ENCODE data around the gene DOHH. TPM values are rescaled to one million over a fixed set of nuclear protein-coding genes. Genes with fewer than 3 reads are reported as not detected.

The DOHH gene
- total and polyA plus RNA-seq, 9 of the 15 experiments (the other 6 are each of a cell fraction or from before 2014, with no cell fraction given) = 0.14 to 47.2 (median 5.1) TPM

DNA sequence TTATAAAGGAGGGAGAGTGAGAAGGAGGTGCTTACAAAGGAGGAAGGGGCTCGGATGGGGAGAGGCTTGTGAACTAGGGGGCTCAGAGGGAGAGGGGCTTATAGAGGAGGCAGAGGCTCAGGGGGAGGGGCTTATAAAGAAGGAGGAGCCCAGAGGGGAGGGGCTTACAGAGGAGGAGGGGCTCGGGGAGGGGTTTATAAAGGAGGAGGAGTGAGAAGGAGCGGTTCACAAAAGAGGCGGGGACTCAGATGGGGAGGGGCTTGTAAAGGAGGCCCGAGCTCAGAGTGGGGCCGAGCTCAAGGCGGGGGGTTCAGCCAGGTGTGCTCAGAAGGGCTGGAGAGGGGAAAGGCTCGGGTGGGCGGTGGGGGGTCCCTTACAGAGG is 20.6 kb downstream of the DOHH start (continued):
- no peak for TF ChIP-seq HDAC6 (IDR thresholded peaks at IDR 0.05; ENCODE audit: low read depth, low read length)
- no peak for TF ChIP-seq ZKSCAN1 (IDR thresholded peaks at IDR 0.05; ENCODE audit: low read depth, low read length)
- TF ChIP-seq TEAD4 (IDR thresholded peaks at IDR 0.05; ENCODE audit: low read length) = no peak
- TF ChIP-seq TEAD4 (CRISPR knock-in tag; IDR thresholded peaks at IDR 0.05; ENCODE audit: borderline replicate concordance) = no peak
- TF ChIP-seq ZNF175 (CRISPR knock-in tag; IDR thresholded peaks at IDR 0.05; ENCODE audit: low read depth) = no peak
- TF ChIP-seq EP300 (IDR thresholded peaks at IDR 0.05; ENCODE audit: low read length) = no peak
- no peak for TF ChIP-seq TAF15 (IDR thresholded peaks at IDR 0.05; ENCODE audit: low read depth, low read length)
- no peak for TF ChIP-seq ETV1 (tag; conservative IDR thresholded peaks at IDR 0.05; ENCODE audit: low read depth)
- TF ChIP-seq ZBTB7A (IDR thresholded peaks at IDR 0.05; ENCODE audit: borderline replicate concordance, control insufficient read depth, low read depth, low read length) = peak; percentile 35; the same call in 1 of the 2 replicates
- no peak for TF ChIP-seq RBM39 (optimal IDR thresholded peaks at IDR 0.05; ENCODE audit: low read depth, low read length)
- TF ChIP-seq SIX5 (IDR thresholded peaks at IDR 0.05; ENCODE audit: borderline replicate concordance in 1 of 2, insufficient read depth in 1 of 2, low read depth in 1 of 2, low read length in 2 of 2) = no peak
- TF ChIP-seq, protein P1, sequence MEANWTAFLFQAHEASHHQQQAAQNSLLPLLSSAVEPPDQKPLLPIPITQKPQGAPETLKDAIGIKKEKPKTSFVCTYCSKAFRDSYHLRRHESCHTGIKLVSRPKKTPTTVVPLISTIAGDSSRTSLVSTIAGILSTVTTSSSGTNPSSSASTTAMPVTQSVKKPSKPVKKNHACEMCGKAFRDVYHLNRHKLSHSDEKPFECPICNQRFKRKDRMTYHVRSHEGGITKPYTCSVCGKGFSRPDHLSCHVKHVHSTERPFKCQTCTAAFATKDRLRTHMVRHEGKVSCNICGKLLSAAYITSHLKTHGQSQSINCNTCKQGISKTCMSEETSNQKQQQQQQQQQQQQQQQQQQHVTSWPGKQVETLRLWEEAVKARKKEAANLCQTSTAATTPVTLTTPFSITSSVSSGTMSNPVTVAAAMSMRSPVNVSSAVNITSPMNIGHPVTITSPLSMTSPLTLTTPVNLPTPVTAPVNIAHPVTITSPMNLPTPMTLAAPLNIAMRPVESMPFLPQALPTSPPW (CRISPR knock-in tag; IDR thresholded peaks at IDR 0.05) = 0 out of 2 replicates have a peak, but pooled peaks have one; percentile 5
- TF ChIP-seq, protein P2, sequence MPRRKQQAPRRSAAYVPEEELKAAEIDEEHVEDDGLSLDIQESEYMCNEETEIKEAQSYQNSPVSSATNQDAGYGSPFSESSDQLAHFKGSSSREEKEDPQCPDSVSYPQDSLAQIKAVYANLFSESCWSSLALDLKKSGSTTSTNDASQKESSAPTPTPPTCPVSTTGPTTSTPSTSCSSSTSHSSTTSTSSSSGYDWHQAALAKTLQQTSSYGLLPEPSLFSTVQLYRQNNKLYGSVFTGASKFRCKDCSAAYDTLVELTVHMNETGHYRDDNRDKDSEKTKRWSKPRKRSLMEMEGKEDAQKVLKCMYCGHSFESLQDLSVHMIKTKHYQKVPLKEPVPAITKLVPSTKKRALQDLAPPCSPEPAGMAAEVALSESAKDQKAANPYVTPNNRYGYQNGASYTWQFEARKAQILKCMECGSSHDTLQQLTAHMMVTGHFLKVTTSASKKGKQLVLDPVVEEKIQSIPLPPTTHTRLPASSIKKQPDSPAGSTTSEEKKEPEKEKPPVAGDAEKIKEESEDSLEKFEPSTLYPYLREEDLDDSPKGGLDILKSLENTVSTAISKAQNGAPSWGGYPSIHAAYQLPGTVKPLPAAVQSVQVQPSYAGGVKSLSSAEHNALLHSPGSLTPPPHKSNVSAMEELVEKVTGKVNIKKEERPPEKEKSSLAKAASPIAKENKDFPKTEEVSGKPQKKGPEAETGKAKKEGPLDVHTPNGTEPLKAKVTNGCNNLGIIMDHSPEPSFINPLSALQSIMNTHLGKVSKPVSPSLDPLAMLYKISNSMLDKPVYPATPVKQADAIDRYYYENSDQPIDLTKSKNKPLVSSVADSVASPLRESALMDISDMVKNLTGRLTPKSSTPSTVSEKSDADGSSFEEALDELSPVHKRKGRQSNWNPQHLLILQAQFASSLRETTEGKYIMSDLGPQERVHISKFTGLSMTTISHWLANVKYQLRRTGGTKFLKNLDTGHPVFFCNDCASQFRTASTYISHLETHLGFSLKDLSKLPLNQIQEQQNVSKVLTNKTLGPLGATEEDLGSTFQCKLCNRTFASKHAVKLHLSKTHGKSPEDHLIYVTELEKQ (CRISPR knock-in tag; IDR thresholded peaks at IDR 0.05) = no peak
- TF ChIP-seq SRF (CRISPR knock-in tag; IDR thresholded peaks at IDR 0.05) = no peak
